Neutrophil (primary cell): ENCODE measurements around the gene CCDC39.
"Not testable (repeated sequence)": the region's sequence is repeated elsewhere in the genome, so short reads cannot be mapped to it uniquely, and the experiment has no call there.

Experiments used
- H3K27ac ChIP-seq: fragments of 200-600 bp; sonication (generic); 2 replicates; pipeline ENCODE4 v1.5.1; 2016; ENCODE audit warnings: mild to moderate bottlenecking, moderate library complexity
- H3K27me3 ChIP-seq: fragments of 200-600 bp; sonication (generic); 2 replicates; pipeline ENCODE4 v1.6.0; 2016; ENCODE audit warnings: mild to moderate bottlenecking
- H3K36me3 ChIP-seq: fragments of 200-600 bp; sonication (generic); 2 replicates; pipeline ENCODE4 v1.5.1; 2017
- H3K4me1 ChIP-seq, 2 experiments: fragments of 200-600 bp in 1 of 2; sonication (generic) in 1 of 2; 1 replicate in 1 of 2; 2 replicates in 1 of 2; pipeline versions ENCODE4 v1.5.1 to v1.6.1; 2013 to 2016; ENCODE audit warnings: low read depth in 1 of 2, low read length in 1 of 2, mild to moderate bottlenecking in 1 of 2, moderate library complexity in 1 of 2; ENCODE audit not compliant: control insufficient read depth in 1 of 2, insufficient read depth in 1 of 2
- H3K4me3 ChIP-seq, 2 experiments: fragments of 200-600 bp in 1 of 2; sonication (generic) in 1 of 2; 1 replicate in 1 of 2; 2 replicates in 1 of 2; pipeline ENCODE4 v1.5.1; 2013 to 2016; ENCODE audit warnings: low read depth in 1 of 2, low read length in 1 of 2, mild to moderate bottlenecking in 1 of 2, moderate library complexity in 1 of 2
- H3K9me3 ChIP-seq: fragments of 200-600 bp; sonication (generic); 2 replicates; pipeline ENCODE4 v1.5.1; 2016
- TF ChIP-seq, protein P1 (sequence below): fragments of 200-600 bp; sonication (generic); IDR thresholded peaks from 2 replicates; pipeline ENCODE4 v1.5.1; 2016; ENCODE audit warnings: antibody characterized with exemption

Gene CCDC39

DNA sequence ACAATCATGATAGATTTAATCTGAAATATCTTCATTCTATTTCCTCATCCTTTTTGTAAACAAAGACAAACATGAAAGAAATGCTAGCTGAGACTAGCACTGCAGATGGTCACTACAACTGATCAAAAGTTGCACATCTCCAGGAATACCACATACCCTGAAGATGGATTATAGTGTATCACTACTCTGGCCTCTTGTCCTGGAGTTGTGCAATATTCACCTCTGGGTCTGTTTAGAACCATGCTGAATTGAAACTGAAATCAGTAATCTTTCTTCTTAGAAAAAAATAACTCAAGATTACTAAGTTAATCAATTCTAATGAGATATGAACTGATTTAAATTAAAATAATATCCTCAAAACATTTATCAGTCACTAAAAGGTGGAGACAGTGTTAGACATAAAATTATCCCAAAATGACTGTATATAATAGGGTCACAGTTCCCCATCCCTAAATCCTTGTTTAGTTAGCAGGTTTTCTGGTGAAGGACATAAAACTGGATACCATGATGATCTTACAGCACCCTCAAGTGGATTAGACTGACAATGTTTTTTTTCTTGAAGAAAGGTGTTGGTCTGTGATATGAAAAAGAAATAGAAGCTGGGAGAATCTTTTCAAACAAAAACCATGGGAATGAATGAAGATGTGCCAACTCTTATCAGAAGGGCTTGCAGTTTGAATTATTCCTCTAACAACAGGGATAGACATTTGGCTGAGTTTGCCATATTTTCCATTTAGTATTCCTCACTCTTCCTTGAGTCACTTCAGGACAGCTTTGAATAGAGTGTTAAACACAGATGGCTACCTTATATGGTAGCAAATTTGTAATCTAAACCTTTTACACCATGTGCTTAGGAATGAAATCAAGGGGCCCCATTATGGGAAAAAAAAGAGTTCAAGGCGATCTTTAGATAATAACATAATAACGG is 84.4 kb downstream of the CCDC39 start:
- H3K27me3 ChIP-seq = peaks cover 81% of the 10 kb centered on the region
- H3K4me1 ChIP-seq = no peaks in the 10 kb centered on the region
- H3K9me3 ChIP-seq = no peaks in the 10 kb centered on the region
- H3K4me3 ChIP-seq = no peak overlapping the region
- TF ChIP-seq, protein P1, sequence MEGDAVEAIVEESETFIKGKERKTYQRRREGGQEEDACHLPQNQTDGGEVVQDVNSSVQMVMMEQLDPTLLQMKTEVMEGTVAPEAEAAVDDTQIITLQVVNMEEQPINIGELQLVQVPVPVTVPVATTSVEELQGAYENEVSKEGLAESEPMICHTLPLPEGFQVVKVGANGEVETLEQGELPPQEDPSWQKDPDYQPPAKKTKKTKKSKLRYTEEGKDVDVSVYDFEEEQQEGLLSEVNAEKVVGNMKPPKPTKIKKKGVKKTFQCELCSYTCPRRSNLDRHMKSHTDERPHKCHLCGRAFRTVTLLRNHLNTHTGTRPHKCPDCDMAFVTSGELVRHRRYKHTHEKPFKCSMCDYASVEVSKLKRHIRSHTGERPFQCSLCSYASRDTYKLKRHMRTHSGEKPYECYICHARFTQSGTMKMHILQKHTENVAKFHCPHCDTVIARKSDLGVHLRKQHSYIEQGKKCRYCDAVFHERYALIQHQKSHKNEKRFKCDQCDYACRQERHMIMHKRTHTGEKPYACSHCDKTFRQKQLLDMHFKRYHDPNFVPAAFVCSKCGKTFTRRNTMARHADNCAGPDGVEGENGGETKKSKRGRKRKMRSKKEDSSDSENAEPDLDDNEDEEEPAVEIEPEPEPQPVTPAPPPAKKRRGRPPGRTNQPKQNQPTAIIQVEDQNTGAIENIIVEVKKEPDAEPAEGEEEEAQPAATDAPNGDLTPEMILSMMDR = no peak
- H3K27ac ChIP-seq = no peak overlapping the region
- no peaks in the 10 kb centered on the region for H3K36me3 ChIP-seq

DNA sequence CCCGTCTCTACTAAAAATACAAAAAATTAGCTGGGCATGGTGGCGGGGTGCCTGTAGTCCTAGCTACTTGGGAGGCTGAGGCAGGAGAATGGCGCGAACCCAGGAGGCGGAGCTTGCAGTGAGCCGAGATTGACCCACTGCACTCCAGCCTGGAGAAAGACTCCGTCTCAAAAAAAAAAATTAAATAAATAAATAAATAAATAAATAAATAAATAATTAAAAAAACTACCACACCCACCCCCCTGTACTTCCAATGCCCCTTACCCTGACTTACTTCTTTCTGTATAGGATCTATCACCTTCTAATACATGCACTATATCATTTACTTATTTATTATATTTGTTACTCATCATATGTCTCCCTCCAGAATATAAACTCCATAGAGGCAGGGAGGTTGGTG is 85.7 kb downstream of the CCDC39 start:
- H3K36me3 ChIP-seq, H3K4me1 ChIP-seq, H3K4me3 ChIP-seq, H3K9me3 ChIP-seq, H3K27ac ChIP-seq: not testable (repeated sequence)
- peaks cover 68% of the 10 kb centered on the region for H3K27me3 ChIP-seq

- TF ChIP-seq, protein P1 = no peak
- no peaks in the 10 kb centered on the region for H3K9me3 ChIP-seq
- H3K4me3 ChIP-seq = no peak overlapping the region
- no peaks in the 10 kb centered on the region for H3K36me3 ChIP-seq
- H3K27ac ChIP-seq = no peak overlapping the region
- peaks cover 42% of the 10 kb centered on the region for H3K27me3 ChIP-seq
- H3K4me1 ChIP-seq = no peaks in the 10 kb centered on the region
These were observed 88.9 kb downstream of the CCDC39 start for GRCh38 chr3:180590396-180590795.

- TF ChIP-seq, protein P1 = no peak
These were observed 98.4 kb downstream of the CCDC39 start for GRCh38 chr3:180580934-180581333.

GRCh38 chr3:180575571-180575970 is 103.7 kb downstream of the CCDC39 start:
- H3K27ac ChIP-seq = no peak overlapping the region
- TF ChIP-seq, protein P1 = no peak
- H3K9me3 ChIP-seq = no peaks in the 10 kb centered on the region
- no peaks in the 10 kb centered on the region for H3K36me3 ChIP-seq
- no peaks in the 10 kb centered on the region for H3K4me1 ChIP-seq
- no peaks in the 10 kb centered on the region for H3K27me3 ChIP-seq
- H3K4me3 ChIP-seq = no peak overlapping the region

More at GRCh38 chr3:180580934-180581333, 98.4 kb downstream of the CCDC39 start:
- Histone ChIP-seq H3K4me3 (no peak overlapping the region), H3K4me1 (no peaks in the 10 kb centered on the region), H3K27me3 (peaks cover 13% of the 10 kb centered on the region), H3K9me3 (no peaks in the 10 kb centered on the region), H3K36me3 (no peaks in the 10 kb centered on the region), H3K27ac (no peak overlapping the region)

GRCh38 chr3:180571831-180572598 is 107.3 kb downstream of the CCDC39 start:
- Histone ChIP-seq H3K4me3 (no peak overlapping the region), H3K9me3 (no peaks in the 10 kb centered on the region), H3K27me3 (no peaks in the 10 kb centered on the region), H3K4me1 (no peaks in the 10 kb centered on the region), H3K36me3 (no peaks in the 10 kb centered on the region), H3K27ac (no peak overlapping the region)
- TF ChIP-seq, protein P1 = no peak
